Lung (tissue), 12 donors: ENCODE measurements around the gene SYCP1. TPM values are rescaled to one million over a fixed set of nuclear protein-coding genes. Genes with fewer than 3 reads are reported as not detected.

Experiments
- ATAC-seq: fragments of 200-7000 bp; cut with Tn5 transposase; one replicate; pipeline ENCODE4 v1.9.1; 2020; ENCODE audit warnings: moderate number of reproducible peaks; ENCODE audit not compliant: insufficient read depth, low FRiP score
- DNase-seq, 3 donors: peaks; one replicate each; pipeline ENCODE4 v3.0.0-alpha.2; 2013 to 2017
- H3K27ac ChIP-seq, 2 donors: one replicate each; pipeline ENCODE4 v1.5.1; 2013; ENCODE audit warnings: mild to moderate bottlenecking in 2 of 2, moderate library complexity in 2 of 2, control low read depth in 1 of 2, inconsistent platforms in 1 of 2, low read depth in 1 of 2, low read length in 1 of 2
- H3K27me3 ChIP-seq, 3 donors: one replicate each; pipeline ENCODE4 v1.5.1; 2013; ENCODE audit warnings: low read length in 2 of 3; ENCODE audit not compliant: control insufficient read depth in 3 of 3, insufficient read depth in 3 of 3
- H3K36me3 ChIP-seq, 4 donors: one replicate each; pipeline ENCODE4 v1.5.1; 2013; ENCODE audit warnings: low read length in 4 of 4, mild to moderate bottlenecking in 1 of 4, moderate library complexity in 1 of 4; ENCODE audit not compliant: control insufficient read depth in 4 of 4, insufficient read depth in 4 of 4
- H3K4me1 ChIP-seq, 5 donors: one replicate each; pipeline ENCODE4 v1.5.1; 2013; ENCODE audit warnings: low read length in 5 of 5, mild to moderate bottlenecking in 2 of 5, moderate library complexity in 1 of 5; ENCODE audit not compliant: control insufficient read depth in 5 of 5, insufficient read depth in 5 of 5
- H3K4me3 ChIP-seq: one replicate; pipeline ENCODE4 v1.5.1; 2013; ENCODE audit warnings: mild to moderate bottlenecking, control low read depth, moderate library complexity
- H3K9ac ChIP-seq, 2 donors: one replicate each; pipeline ENCODE4 v1.5.1; 2013; ENCODE audit warnings: low read length in 2 of 2, control low read depth in 1 of 2; ENCODE audit not compliant: insufficient read depth in 1 of 2
- H3K9me3 ChIP-seq, 4 donors: one replicate each; pipeline ENCODE4 v1.5.1; 2013; ENCODE audit warnings: low read length in 3 of 4, mild to moderate bottlenecking in 1 of 4, moderate library complexity in 1 of 4; ENCODE audit not compliant: control insufficient read depth in 4 of 4, insufficient read depth in 3 of 4
- polyA plus RNA-seq, 2 donors: library from polyadenylated mRNA; stranded (reverse); fragments of 200-250 nt; gene quantifications; one replicate each; pipeline ENCODE4 v1.2.1, GENCODE V29; 2013
- total RNA-seq, 2 donors: library from RNA; depleted of rRNA in 1 of 2; stranded (reverse); fragments of >200 nt in 1 of 2; gene quantifications; one replicate each; pipeline ENCODE4 v1.2.1, GENCODE V29; 2014 to 2021
- TF ChIP-seq, protein P1 (sequence below): IDR thresholded peaks from 2 replicates; pipeline ENCODE4 v1.5.1; 2012; ENCODE audit warnings: mild to moderate bottlenecking; ENCODE audit errors: control extremely low read depth, extremely low read depth
- donor health status: control.
- donor health status: control.
- donor health status: Bipolar disorder and iron deficiency.
- donor health status: healthy.
- donor health status: DM: yes; HTN: yes; CAD: no.

The SYCP1 gene
- total and polyA plus RNA-seq, 4 donors = 0.09 TPM; not detected in 3

DNA sequence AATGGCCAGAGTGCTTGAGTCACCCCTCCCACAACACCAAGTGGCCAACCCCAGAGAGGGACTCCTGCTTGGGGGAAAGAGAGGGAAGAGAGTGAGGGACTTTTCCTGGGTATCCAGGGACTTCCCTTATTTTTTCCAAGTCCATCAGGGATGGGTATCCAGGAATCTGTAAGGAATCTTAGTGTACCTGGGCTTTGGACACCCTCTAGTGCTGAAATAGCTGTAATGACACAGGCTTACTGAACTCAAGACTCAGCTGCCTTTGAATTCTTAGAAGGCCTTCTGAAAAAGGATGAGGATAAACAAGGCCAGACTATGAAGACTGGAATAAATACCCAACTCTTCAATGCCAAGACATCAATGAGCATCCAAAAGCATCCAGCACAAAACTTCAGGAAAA lies 187.0 kb downstream of the SYCP1 start:
- no peak overlapping the region for H3K9ac ChIP-seq
- H3K27ac ChIP-seq = no peak overlapping the region
- H3K27me3 ChIP-seq = no peaks in the 10 kb centered on the region
- peaks cover 0 to 8% (median 0%) of the 10 kb centered on the region in 5 donors for H3K4me1 ChIP-seq
- H3K36me3 ChIP-seq = no peaks in the 10 kb centered on the region
- DNase-seq (no peak), ATAC-seq (no peak)
- no peaks in the 10 kb centered on the region for H3K9me3 ChIP-seq
- TF ChIP-seq, protein P1, sequence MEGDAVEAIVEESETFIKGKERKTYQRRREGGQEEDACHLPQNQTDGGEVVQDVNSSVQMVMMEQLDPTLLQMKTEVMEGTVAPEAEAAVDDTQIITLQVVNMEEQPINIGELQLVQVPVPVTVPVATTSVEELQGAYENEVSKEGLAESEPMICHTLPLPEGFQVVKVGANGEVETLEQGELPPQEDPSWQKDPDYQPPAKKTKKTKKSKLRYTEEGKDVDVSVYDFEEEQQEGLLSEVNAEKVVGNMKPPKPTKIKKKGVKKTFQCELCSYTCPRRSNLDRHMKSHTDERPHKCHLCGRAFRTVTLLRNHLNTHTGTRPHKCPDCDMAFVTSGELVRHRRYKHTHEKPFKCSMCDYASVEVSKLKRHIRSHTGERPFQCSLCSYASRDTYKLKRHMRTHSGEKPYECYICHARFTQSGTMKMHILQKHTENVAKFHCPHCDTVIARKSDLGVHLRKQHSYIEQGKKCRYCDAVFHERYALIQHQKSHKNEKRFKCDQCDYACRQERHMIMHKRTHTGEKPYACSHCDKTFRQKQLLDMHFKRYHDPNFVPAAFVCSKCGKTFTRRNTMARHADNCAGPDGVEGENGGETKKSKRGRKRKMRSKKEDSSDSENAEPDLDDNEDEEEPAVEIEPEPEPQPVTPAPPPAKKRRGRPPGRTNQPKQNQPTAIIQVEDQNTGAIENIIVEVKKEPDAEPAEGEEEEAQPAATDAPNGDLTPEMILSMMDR = no peak
- no peak overlapping the region for H3K4me3 ChIP-seq

Other genes with a start within 250 kb of the SYCP1 start
- gene DENND2C, start 184.8 kb upstream of the SYCP1 start, total RNA-seq = 1 to 10 TPM; 4.1 to 6.1 TPM
- gene DENND2C, start 184.8 kb upstream of the SYCP1 start, polyA plus RNA-seq = 1 to 10 TPM in 1 of 2 donors, under 1 TPM in 1; 1.00 to 2.0 TPM
- gene AMPD1, start 159.3 kb upstream of the SYCP1 start, total RNA-seq = under 1 TPM in 1 of 2 donors, not detected in 1; 0.34 TPM
- gene AMPD1, start 159.3 kb upstream of the SYCP1 start, polyA plus RNA-seq = not detected
- 10 to 100 TPM; 30.4 to 43.3 TPM for gene NRAS, start 138.1 kb upstream of the SYCP1 start, total RNA-seq
- gene NRAS, start 138.1 kb upstream of the SYCP1 start, polyA plus RNA-seq = 10 to 100 TPM; 14.6 to 26.5 TPM
- gene CSDE1, start 96.9 kb upstream of the SYCP1 start, total RNA-seq = 100 to 1,000 TPM; 419 to 591 TPM
- 100 to 1,000 TPM; 135 to 168 TPM for gene CSDE1, start 96.9 kb upstream of the SYCP1 start, polyA plus RNA-seq
- gene SIKE1, start 74.2 kb upstream of the SYCP1 start, total RNA-seq = 10 to 100 TPM; 44.3 to 71.5 TPM
- 10 to 100 TPM; 17.2 to 21.6 TPM for gene SIKE1, start 74.2 kb upstream of the SYCP1 start, polyA plus RNA-seq
- gene TSHB, start 175.0 kb downstream of the SYCP1 start, total RNA-seq = not detected
- gene TSHB, start 175.0 kb downstream of the SYCP1 start, polyA plus RNA-seq = not detected
- gene TSPAN2, start 234.6 kb downstream of the SYCP1 start, total RNA-seq = 10 to 100 TPM in 1 of 2 donors, 1 to 10 TPM in 1; 10.0 to 10.4 TPM
- gene TSPAN2, start 234.6 kb downstream of the SYCP1 start, polyA plus RNA-seq = 1 to 10 TPM; 1.5 to 6.3 TPM